Ovary (tissue), 3 donors: ENCODE data around the gene C19orf81.

Source experiments
- CTCF ChIP-seq, 3 donors: fragments of 450-650 bp in 2 of 3; fragments of 200-600 bp in 1 of 3; IDR thresholded peaks; one replicate each; pipeline versions ENCODE4 v1.5.1 to v1.8.0; 2016 to 2022; ENCODE audit warnings: antibody characterized with exemption in 3 of 3, mild to moderate bottlenecking in 1 of 3
- EP300 ChIP-seq: sonication (generic); formaldehyde crosslinking; IDR thresholded peaks from one replicate; pipeline ENCODE4 v1.6.1; 2017; ENCODE audit warnings: antibody characterized with exemption
- POLR2A ChIP-seq: fragments of 450-650 bp; IDR thresholded peaks from one replicate; pipeline ENCODE4 v1.6.1; 2017; ENCODE audit warnings: antibody characterized with exemption, mild to moderate bottlenecking, moderate library complexity
- donor health status: DM: no; HTN: no; CAD: no.

GRCh38 chr19:50686310-50687032 is 37.2 kb downstream of the C19orf81 start:
- TF ChIP-seq CTCF (IDR thresholded peaks at IDR 0.05) (no peak), POLR2A (no peak), EP300 (no peak)
